ENCODE results near the gene PTPN14.

PTPN14 gene

DNA sequence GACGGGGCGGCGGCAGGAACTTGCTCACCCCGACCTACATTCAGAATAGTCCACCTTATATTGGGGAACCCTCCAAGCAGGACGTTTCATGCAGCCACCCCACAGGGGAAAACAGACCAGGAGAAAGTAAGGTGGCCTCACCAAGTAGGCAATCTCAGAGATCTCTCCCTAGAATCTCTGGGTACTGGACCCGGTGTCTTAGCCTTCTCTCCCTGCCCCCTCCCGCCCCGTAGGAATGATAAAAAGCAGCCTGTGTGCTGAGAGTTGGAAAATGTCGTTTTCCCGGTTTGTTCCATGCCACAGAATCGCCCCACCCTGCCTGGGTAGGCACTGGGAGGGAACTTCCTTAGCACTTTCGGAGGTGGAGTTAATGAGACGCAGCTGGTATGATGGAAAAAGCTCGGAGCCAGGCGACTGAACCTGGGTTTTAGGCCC, 789 bp upstream of the PTPN14 start:
- TF ChIP-seq GATA1 (IDR thresholded peaks at IDR 0.05; ENCODE audit: low read depth, low read length), result no peak
- no peak for TF ChIP-seq POLR2A (IDR thresholded peaks at IDR 0.05; ENCODE audit: low read length)
- DNase-seq, result no peak

DNA sequence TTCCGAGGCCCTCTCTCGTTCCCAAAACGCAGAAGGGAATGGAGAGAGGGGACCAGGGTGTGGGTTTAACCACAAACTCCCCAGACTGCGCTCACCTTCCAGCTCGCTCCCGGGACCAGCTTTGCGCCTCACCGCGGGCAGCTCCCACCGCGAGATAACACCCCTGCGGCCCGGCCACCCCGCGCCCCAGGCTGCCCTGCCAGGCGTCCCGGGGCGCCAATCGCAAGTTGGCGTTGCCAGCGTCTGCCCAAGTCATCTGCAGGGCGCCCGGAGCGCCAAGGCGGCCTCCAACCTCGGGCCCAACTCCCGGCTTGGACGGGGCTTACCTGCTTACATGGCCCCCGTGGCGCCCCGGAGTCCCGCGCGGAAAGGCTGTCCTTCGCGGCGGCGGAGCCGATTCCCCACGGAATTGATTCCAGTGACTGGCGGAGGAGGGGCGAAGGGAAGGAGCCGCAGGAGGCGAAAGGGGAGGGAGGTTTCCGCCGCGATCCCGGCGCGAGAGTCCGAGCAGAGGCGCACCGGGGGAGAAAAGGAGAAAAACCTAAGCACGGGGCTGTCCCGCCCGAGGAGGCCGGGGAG, 456 bp downstream of the PTPN14 start:
- TF ChIP-seq POLR2A (IDR thresholded peaks at IDR 0.05; ENCODE audit: low read length), result no peak
- TF ChIP-seq GATA1 (IDR thresholded peaks at IDR 0.05; ENCODE audit: low read depth, low read length), result no peak
- no peak for DNase-seq

DNA sequence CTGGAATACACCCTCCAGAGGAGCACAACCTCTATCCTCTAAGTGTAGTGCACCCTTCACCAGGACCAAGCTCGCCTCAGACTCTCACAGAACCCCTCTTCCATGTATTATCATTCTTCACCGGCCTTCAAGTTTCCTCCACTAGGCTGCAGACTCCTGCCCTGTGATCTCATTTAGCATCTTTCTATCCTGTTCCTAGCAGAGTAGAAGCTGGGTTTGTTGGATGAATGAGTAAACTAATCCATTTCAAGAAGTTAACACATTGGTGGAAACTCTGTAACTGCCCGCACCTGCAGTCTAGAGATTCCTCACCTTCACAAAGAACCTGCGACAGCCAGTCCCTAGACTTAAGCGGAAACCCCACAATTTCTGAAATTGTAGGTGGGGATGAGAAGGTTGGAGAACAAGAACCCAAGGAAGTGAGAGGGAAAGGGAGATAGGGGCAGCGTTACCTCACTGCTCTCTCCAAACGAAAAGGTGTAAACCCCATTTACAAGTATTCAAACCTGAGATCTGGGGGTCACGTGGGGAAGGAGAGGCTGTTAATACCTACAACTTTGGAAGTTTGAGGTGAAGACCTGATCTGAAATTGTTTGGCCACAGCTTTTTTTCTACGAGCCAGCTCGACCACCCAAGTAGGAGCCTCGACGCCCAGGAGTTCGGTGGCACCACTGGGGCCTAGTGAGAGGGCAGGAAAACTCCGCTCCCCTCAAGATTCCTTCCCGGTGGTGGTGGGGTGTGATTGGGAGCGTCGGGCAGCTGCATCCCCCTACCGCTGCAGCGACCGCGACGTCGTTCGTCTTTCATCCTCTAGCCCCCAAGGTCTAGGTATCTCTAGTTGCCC, 1.2 kb downstream of the PTPN14 start:
- no peak for TF ChIP-seq POLR2A (IDR thresholded peaks at IDR 0.05; ENCODE audit: low read length)
- DNase-seq, result no peak

DNA sequence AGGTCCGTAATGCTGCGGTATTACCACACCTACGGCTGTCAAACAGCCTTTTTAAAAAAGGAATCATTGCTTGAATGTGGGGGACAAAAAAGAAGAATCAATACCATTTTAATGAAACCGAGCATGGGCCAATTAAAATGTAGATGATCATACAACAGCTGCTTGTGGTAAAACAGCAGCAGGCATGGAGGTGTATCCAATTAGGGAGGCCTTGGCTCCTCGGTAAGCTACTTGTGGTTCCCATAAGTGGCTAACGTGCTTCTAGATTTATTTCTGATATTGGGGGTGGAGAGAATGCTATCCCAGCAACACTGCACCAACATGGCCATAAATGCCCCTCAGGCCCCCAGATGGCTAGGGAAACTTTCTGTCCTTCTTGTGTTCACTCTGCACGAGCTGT, 1.8 kb downstream of the PTPN14 start:
- no peak for DNase-seq
- no peak for TF ChIP-seq POLR2A (IDR thresholded peaks at IDR 0.05; ENCODE audit: low read length)

DNA sequence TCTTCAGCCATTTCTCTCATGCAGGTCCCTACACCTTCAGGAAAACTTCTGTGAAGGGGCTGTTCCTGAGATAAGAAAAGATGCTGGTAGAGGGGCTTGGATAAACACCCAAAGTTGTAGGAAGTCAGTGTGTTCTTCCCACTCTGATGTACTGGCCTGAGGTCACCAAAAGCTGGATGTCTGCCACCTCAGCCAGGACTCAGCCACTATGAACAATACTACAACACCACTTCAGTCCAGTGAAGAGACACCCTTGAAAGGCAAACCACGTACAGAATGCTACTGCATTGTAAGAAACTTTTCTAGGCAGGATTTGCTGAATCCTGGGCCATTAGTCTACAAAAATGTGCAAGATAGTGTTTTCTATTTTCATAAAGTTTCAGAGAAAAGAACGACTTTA, 2.4 kb downstream of the PTPN14 start:
- DNase-seq, result no peak
- TF ChIP-seq GATA1 (IDR thresholded peaks at IDR 0.05; ENCODE audit: low read depth, low read length), result no peak
- no peak for TF ChIP-seq POLR2A (IDR thresholded peaks at IDR 0.05; ENCODE audit: low read length)

DNA sequence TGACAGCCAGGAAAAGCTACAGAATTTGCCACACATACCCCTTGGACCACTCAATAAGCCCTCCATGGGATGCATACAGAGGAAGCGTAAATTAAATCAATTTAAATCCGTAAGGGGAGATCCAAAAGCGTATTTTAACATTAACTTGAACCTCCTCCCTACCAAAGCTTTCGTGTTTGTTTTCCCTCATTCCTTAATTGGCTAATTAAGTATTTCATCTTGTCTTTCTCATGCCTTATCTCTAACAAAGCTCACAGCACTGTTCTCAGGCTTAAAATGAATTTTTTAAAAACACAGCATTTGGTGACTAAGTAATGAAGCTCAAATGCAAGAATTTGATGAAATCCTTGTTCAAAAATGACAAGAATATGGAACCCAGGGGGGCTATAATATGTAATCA, 3.1 kb downstream of the PTPN14 start:
- no peak for DNase-seq
- TF ChIP-seq GATA1 (IDR thresholded peaks at IDR 0.05; ENCODE audit: low read depth, low read length) (no peak), POLR2A (IDR thresholded peaks at IDR 0.05; ENCODE audit: low read length) (no peak)

DNA sequence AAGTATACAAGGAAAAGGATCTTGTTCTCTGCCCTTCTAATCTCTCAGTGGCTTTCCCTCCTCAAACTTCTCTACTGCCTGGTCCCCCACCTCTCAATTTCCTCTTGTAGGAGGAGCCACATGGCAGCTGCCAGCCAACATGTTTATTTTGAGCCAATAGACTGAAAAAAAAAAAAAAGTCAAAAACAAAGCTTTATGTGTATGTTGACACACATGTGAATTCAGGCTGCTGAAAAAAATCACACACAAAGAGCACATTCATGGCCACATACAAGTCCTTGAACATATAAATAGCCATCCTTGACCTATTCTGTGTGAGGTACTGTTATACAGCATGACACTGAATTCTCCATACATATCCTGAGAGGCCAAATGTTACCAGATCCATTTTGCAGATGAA, 3.7 kb downstream of the PTPN14 start:
- no peak for TF ChIP-seq POLR2A (IDR thresholded peaks at IDR 0.05; ENCODE audit: low read length)
- no peak for TF ChIP-seq GATA1 (IDR thresholded peaks at IDR 0.05; ENCODE audit: low read depth, low read length)
- DNase-seq, result no peak

DNA sequence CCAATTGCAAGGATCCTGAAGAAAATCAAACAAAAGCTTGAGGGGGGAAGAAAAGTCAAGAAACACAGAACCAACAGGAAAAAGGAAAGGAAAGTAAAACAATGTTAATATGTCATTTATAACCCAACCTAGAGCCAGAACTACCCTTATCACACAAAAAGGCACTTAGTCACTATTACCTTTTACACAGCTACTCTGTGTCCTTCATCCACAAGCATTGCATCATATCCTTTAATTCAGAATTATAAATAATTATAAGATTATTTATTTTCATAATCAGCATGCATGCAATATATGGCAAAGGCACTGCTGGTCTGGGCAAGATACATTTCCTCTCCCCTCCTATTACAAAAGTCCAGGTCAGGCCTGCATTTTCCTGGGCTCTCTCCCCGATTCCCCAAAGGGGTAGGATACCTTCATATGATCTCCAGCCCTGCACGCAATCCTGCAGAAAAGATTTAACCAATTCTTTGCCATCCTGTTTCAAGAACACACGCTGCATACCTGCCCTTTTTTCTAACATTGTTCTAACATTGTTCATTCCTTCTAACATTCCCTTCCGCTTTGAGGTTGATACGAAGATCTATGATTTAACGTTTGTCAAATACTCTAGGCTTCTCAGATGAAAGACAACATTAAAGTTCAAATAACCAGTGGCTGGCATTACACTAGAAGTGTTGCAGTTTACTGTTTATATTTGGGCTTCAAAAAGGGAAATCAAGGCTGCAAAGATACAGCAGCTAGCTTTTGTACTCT, 4.3 kb downstream of the PTPN14 start:
- DNase-seq, result no peak
- TF ChIP-seq POLR2A (IDR thresholded peaks at IDR 0.05; ENCODE audit: low read length) (no peak), GATA1 (IDR thresholded peaks at IDR 0.05; ENCODE audit: low read depth, low read length) (no peak)

DNA sequence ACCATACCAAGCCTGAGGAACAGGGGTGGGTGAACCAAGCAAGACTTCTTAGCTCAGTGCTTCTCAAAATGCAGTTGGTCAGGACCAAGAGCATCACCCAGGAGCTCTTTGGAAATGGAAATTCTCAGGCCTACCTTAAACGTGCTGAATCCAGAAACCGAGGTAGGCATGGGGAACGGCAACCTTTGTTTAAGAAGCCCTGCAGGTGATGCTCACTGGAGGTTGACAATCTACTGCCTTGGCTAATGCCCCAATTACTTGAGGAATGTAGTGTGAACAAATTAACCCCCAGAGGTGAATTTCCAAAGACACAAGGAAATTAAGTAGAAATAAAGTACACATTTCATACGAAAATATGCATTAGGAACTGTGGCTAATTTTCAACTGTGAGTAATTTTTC, 5.3 kb downstream of the PTPN14 start:
- DNase-seq, result no peak
- TF ChIP-seq GATA1 (IDR thresholded peaks at IDR 0.05; ENCODE audit: low read depth, low read length) (no peak), POLR2A (IDR thresholded peaks at IDR 0.05; ENCODE audit: low read length) (no peak)

DNA sequence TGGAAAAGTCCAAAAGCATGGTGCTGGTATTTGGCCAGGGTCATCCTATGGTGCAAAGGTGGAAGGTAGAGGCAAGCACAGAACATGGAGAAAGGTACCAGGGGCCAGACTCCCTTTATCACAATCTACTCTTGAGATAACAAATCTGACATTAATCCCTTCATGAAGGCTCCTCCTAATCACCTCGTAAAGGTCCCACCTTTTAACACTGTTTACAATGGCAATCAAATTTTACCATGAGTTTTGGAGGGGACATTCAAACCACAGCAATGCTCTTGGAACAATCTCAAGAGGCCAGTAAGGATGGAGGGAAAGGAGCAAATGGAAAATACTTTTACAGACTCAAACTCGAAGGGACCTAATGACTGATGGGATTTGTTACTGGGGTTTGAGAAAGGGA, 6.1 kb downstream of the PTPN14 start:
- TF ChIP-seq POLR2A (IDR thresholded peaks at IDR 0.05; ENCODE audit: low read length), result no peak
- TF ChIP-seq GATA1 (IDR thresholded peaks at IDR 0.05; ENCODE audit: low read depth, low read length), result no peak
- DNase-seq, result no peak

DNA sequence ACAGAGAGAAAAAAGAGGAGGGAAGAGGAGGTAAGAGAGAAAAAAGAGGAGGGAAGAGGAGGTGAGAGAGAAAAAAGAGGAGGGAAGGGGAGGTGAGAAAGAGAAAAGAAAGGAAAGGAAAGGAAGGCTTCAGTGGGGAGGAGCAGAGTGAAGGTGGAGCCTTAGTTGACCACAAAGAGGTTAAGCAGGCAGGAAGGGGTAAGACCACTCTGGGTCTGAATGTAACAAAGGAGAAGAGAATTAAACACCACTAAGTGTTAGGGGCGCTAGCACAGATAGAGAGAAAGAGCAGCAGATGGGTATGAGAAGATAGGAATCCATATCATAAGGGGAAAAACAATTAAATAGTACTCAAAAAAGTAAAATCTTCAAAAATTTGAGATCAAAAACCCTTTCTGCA, 6.6 kb downstream of the PTPN14 start:
- no peak for TF ChIP-seq POLR2A (IDR thresholded peaks at IDR 0.05; ENCODE audit: low read length)
- no peak for TF ChIP-seq GATA1 (IDR thresholded peaks at IDR 0.05; ENCODE audit: low read depth, low read length)
- DNase-seq, result no peak

DNA sequence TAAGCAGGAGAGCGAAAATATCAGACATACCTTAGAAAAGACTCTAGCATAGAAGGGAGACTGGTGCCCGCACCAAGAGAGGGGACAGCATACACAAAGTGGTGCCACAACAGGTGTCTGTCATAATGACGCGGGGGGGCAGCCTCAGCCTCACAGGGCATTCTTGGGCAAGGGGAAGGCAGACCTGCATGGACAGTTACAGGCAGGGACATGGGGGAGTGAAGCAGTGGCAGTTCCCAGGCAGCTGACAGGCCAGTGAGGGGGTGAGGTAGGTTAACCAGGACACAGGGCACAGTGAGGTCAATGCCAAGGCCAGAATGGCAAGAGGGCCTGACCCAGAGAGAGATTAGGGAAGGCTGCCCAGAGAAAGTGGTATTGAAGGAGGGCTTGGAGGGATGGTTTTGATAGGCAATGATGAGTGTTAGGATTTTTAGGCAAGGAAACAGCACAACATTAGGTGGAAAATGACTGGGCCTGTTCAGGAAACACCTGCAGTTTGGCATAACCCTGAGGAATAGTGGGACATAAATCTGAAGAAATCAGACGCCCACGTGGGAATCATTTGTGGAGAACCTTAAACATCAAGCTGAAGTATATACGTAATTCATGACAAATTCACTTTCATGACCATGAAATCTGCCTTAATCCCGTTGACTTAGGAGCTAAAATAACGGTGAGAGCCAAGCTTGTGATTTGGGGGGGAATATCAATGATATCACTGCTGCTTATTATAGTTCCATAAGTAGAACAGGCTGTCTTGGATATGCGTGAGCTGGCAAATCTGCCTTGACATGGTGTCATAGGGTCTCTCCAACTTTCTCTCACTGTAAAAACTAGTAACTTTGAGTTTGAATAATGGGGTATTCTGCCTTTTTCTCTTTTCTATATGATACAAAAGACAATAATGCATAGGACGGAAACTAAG, 8.9 kb downstream of the PTPN14 start:
- TF ChIP-seq POLR2A (IDR thresholded peaks at IDR 0.05; ENCODE audit: low read length), result no peak
- no peak for TF ChIP-seq GATA1 (IDR thresholded peaks at IDR 0.05; ENCODE audit: low read depth, low read length)
- DNase-seq, result no peak

DNA sequence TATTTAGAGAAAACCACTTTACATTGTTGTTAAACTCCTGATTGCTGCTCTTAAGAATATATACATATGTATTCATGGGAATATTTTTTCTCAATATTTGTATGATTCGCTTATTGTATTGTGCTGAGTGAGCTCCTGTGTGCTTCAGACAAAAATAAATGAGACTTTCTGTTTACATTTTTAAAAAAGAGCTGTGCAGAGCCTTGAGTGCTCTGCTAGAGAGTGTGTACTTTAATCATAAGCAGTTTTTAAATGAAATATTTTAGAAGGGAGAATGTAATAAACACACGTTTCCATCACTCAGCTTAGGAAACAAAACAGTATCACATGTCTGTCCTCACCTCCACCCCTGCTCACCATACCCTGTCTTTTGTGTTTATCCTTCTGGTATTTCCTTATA, 9.7 kb downstream of the PTPN14 start:
- DNase-seq, result no peak
- TF ChIP-seq GATA1 (IDR thresholded peaks at IDR 0.05; ENCODE audit: low read depth, low read length) (no peak), POLR2A (IDR thresholded peaks at IDR 0.05; ENCODE audit: low read length) (no peak)

DNA sequence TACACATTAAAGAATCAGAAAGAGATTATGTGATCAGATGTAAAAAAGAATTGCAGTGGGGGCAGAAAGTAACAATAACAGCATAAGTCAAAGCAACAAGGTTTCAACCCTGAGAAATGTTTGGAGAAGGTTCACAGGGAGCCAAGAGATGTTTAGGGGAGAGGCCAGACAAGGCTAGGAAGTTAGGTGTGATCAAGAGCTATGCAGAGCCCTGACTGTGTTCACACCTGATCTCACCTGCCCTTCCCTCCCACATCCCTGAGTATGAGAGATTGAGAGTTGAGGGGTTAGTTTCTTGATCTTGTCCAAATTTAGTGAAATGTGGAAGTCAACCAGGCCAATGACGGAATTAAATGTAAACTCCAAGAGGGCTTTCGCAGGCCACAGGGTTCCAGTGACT, 10.2 kb downstream of the PTPN14 start:
- no peak for TF ChIP-seq POLR2A (IDR thresholded peaks at IDR 0.05; ENCODE audit: low read length)
- TF ChIP-seq GATA1 (IDR thresholded peaks at IDR 0.05; ENCODE audit: low read depth, low read length), result no peak

More for the DNA sequence above, 10.2 kb downstream of the PTPN14 start:
- DNase-seq, result no peak
